ENCODE data around the gene SMG5.

GRCh38 chr1:156293098-156293434 is 10.4 kb upstream of the SMG5 start:
- no peak for TF ChIP-seq CTCF (IDR thresholded peaks at IDR 0.05)
- TF ChIP-seq POLR2A (IDR thresholded peaks at IDR 0.05), result no peak
